ENCODE measurements around the gene AFM. TPM values are rescaled to one million over a fixed set of nuclear protein-coding genes. Genes with fewer than 3 reads are reported as not detected.

The AFM gene
- total and polyA plus RNA-seq, 2 of the 13 experiments (the other 11 are each of a cell fraction or from before 2014, with no cell fraction given): 0.13 to 1.8 TPM

DNA sequence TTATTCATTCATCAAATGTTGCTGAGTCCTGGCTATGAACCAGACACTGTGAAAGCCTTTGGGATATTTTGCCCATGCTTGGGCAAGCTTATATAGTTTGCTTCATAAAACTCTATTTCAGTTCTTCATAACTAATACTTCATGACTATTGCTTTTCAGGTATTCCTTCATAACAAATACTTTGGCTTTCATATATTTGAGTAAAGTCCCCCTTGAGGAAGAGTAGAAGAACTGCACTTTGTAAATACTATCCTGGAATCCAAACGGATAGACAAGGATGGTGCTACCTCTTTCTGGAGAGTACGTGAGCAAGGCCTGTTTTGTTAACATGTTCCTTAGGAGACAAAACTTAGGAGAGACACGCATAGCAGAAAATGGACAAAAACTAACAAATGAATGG, 47.2 kb upstream of the AFM start (continued):
- TF ChIP-seq, protein P1, sequence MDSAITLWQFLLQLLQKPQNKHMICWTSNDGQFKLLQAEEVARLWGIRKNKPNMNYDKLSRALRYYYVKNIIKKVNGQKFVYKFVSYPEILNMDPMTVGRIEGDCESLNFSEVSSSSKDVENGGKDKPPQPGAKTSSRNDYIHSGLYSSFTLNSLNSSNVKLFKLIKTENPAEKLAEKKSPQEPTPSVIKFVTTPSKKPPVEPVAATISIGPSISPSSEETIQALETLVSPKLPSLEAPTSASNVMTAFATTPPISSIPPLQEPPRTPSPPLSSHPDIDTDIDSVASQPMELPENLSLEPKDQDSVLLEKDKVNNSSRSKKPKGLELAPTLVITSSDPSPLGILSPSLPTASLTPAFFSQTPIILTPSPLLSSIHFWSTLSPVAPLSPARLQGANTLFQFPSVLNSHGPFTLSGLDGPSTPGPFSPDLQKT (CRISPR knock-in tag; IDR thresholded peaks at IDR 0.05; ENCODE audit: borderline replicate concordance): no peak
- TF ChIP-seq RARG (CRISPR knock-in tag; IDR thresholded peaks at IDR 0.05; ENCODE audit: low read depth): no peak
- TF ChIP-seq ATF7-NPFF (CRISPR knock-in tag; IDR thresholded peaks at IDR 0.05; ENCODE audit: low read depth): no peak
- peak; percentile 90 for TF ChIP-seq FOXA3 (CRISPR knock-in tag; IDR thresholded peaks at IDR 0.05)
- no peak for TF ChIP-seq MTA1 (CRISPR knock-in tag; IDR thresholded peaks at IDR 0.05; ENCODE audit: borderline replicate concordance)
- TF ChIP-seq, protein P2, sequence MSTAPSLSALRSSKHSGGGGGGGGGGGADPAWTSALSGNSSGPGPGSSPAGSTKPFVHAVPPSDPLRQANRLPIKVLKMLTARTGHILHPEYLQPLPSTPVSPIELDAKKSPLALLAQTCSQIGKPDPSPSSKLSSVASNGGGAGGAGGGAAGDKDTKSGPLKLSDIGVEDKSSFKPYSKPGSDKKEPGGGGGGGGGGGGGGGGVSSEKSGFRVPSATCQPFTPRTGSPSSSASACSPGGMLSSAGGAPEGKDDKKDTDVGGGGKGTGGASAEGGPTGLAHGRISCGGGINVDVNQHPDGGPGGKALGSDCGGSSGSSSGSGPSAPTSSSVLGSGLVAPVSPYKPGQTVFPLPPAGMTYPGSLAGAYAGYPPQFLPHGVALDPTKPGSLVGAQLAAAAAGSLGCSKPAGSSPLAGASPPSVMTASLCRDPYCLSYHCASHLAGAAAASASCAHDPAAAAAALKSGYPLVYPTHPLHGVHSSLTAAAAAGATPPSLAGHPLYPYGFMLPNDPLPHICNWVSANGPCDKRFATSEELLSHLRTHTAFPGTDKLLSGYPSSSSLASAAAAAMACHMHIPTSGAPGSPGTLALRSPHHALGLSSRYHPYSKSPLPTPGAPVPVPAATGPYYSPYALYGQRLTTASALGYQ (CRISPR knock-in tag; IDR thresholded peaks at IDR 0.05): 0 out of 2 replicates have a peak, but pooled peaks have one; percentile 18
- no peak for TF ChIP-seq SNAI1 (CRISPR knock-in tag; IDR thresholded peaks at IDR 0.05; ENCODE audit: borderline replicate concordance)
- TF ChIP-seq, protein P3, sequence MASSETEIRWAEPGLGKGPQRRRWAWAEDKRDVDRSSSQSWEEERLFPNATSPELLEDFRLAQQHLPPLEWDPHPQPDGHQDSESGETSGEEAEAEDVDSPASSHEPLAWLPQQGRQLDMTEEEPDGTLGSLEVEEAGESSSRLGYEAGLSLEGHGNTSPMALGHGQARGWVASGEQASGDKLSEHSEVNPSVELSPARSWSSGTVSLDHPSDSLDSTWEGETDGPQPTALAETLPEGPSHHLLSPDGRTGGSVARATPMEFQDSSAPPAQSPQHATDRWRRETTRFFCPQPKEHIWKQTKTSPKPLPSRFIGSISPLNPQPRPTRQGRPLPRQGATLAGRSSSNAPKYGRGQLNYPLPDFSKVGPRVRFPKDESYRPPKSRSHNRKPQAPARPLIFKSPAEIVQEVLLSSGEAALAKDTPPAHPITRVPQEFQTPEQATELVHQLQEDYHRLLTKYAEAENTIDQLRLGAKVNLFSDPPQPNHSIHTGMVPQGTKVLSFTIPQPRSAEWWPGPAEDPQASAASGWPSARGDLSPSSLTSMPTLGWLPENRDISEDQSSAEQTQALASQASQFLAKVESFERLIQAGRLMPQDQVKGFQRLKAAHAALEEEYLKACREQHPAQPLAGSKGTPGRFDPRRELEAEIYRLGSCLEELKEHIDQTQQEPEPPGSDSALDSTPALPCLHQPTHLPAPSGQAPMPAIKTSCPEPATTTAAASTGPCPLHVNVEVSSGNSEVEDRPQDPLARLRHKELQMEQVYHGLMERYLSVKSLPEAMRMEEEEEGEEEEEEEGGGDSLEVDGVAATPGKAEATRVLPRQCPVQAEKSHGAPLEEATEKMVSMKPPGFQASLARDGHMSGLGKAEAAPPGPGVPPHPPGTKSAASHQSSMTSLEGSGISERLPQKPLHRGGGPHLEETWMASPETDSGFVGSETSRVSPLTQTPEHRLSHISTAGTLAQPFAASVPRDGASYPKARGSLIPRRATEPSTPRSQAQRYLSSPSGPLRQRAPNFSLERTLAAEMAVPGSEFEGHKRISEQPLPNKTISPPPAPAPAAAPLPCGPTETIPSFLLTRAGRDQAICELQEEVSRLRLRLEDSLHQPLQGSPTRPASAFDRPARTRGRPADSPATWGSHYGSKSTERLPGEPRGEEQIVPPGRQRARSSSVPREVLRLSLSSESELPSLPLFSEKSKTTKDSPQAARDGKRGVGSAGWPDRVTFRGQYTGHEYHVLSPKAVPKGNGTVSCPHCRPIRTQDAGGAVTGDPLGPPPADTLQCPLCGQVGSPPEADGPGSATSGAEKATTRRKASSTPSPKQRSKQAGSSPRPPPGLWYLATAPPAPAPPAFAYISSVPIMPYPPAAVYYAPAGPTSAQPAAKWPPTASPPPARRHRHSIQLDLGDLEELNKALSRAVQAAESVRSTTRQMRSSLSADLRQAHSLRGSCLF (CRISPR knock-in tag; IDR thresholded peaks at IDR 0.05; ENCODE audit: borderline replicate concordance): no peak
- TF ChIP-seq ZKSCAN5 (CRISPR knock-in tag; IDR thresholded peaks at IDR 0.05): no peak
- no peak for TF ChIP-seq HMG20B (CRISPR knock-in tag; conservative IDR thresholded peaks at IDR 0.05)
- TF ChIP-seq, protein P4, sequence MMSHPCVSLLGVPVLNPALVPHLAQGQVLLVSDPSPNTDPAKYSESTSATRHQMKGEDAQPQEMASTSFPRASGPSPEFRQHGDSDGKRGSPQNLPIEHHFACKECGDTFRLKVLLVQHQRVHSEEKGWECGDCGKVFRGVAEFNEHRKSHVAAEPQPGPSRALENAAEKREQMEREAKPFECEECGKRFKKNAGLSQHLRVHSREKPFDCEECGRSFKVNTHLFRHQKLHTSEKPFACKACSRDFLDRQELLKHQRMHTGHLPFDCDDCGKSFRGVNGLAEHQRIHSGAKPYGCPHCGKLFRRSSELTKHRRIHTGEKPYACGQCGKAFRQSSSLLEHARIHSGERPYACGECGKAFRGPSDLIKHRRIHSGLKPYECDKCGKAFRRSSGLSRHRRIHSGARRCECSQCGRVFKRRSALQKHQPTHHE (CRISPR knock-in tag; IDR thresholded peaks at IDR 0.05; ENCODE audit: borderline replicate concordance): no peak
- no peak for TF ChIP-seq PITX1 (CRISPR knock-in tag; IDR thresholded peaks at IDR 0.05)
- no peak for TF ChIP-seq ZNF24 (IDR thresholded peaks at IDR 0.05)
- TF ChIP-seq FOXJ3 (CRISPR knock-in tag; IDR thresholded peaks at IDR 0.05; ENCODE audit: borderline replicate concordance): no peak
- no peak for TF ChIP-seq ZKSCAN8 (CRISPR knock-in tag; IDR thresholded peaks at IDR 0.05; ENCODE audit: borderline replicate concordance)
- no peak; a peak in 1 of 4 replicates for TF ChIP-seq NR2F1 (CRISPR knock-in tag; IDR thresholded peaks at IDR 0.05)
- TF ChIP-seq KDM5A (IDR thresholded peaks at IDR 0.05; ENCODE audit: borderline replicate concordance, low read length): peak; percentile 22; the same call in 1 of the 2 replicates
- TF ChIP-seq ZNF670 (CRISPR knock-in tag; IDR thresholded peaks at IDR 0.05; ENCODE audit: borderline replicate concordance): no peak
